ENCODE results near the gene AKAP8L.
"Not testable (repeated sequence)": the region's sequence is repeated elsewhere in the genome, so short reads cannot be mapped to it uniquely, and the experiment has no call there.

Gene AKAP8L

DNA sequence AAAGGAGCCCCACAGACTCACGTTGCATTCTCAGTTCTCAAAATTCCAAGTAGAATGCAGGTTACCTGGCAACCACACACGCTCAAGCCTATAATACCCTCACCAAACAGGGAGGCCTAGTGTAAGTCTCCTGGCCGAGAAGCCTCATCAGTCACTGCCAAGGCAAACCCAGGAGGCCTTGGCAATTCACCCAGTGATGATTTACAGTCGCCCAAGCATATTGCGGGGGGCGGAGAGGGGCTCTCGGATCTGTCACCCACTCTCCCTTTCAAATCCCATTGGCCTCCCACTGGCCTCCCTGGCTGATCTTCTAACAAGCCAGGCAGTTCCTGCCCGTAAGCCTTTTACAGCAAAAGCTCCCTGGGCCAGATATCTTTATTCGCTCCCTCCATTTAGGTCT, 1.1 kb downstream of the AKAP8L start:
- no peak for DNase-seq

DNA sequence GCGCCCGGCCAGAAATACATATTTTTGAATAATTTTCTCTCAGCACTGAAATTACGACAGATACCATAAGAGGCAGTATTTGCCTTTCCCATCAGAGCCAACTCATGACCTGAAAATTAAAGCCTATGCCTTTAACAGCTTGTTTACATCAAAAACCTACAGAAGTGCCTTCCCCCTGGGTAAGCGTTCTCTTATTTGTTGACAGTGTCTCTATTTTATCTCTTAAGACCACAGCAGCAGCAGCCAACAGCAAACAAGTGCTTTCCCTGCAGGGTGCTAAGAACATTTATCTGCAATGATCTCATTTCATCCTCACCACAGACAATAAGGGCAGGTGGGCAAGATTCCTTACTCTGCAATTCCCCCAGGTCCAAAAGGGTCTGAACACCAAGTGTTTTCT, 6.0 kb downstream of the AKAP8L start:
- DNase-seq = no peak

DNA sequence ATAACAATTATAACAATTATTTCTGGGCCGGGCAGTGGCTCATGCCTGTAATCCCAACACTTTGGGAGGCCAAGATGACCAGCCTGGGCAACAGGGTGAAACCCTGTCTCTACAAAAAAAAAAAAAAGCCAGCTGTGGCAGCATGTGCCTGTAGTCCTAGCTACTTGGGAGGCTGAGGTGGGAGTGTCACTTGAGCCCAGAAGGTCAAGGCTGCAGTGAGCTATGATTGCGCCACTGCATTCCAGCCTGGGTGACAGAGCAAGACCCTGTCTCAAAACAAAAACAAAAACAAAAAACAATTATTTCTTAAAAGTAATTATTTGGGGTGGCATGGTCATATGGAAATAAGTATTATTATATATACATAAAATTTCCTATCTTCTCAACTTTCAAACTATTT, 7.4 kb downstream of the AKAP8L start:
- not testable (repeated sequence) for DNase-seq

DNA sequence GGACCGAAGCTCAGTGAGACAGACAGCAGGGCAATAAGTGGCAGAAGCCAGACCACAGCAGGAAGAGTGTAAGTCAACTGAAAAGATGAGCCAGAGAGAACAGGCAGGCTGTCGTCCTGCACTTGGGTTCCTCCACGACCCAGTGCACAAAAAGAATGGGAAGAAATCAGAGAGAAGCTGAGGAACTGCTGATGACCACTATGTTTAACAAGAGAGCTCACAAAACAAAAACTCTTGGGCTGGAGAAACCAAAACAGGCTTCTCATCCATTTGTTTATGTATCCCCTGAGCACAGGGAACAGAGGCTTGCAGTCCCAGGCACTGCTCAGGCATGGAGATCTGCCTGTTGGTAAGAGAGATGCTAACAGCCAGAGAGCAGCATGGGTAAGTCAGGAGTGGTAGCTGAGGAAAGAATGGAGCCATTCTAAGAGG, 14.0 kb downstream of the AKAP8L start:
- DNase-seq = no peak

DNA sequence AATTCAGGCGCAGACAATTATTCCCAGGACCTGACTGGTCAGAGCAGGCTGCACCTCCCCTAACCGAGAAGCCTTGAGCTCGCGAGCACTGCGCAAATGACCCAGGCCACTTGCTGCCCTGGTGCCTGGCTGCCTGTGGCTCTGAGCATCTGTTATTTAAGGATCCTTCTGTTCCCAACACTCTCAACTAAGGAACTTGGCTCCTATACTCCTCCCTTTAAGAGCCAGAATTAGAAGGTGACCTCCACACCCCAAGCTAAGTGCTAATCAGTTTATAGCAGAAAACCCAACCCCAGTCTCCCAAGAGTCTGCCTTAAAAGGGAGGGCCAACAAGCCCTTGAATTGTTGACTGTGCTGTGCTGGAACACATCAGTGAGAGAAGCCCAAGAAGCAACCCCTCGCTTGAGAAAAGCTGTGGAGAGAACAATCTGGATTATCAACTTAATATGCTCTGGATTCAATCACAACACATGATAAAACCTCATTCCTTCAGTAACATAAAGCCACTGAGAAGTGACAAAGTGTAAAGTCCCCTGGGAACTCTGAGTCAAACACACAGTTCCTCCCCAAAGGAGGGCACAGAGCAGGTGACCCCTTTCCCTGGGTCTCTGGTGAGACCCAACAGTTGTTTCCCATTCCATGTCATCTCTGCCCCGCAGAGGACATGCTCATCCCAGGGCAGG, 14.6 kb downstream of the AKAP8L start:
- no peak for DNase-seq

DNA sequence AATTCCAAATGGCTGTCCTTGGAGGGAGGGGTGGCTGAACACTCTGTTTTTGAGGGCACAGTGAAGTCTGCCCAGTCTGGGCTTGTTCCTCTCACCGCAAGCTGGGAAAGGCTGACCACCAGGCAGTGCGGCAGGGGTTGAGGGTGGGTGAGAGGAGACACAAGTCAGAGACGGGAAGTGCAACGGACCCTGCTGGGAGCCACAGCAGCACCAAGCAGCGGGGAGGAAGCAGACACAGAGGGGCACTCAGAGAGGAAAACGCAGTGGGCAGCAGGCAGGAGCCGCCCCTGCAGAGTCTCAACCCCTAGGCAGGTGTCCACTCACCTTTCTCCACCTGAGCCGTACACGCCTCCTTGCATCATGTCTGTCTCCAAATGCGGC, 15.6 kb downstream of the AKAP8L start:
- DNase-seq = no peak

DNA sequence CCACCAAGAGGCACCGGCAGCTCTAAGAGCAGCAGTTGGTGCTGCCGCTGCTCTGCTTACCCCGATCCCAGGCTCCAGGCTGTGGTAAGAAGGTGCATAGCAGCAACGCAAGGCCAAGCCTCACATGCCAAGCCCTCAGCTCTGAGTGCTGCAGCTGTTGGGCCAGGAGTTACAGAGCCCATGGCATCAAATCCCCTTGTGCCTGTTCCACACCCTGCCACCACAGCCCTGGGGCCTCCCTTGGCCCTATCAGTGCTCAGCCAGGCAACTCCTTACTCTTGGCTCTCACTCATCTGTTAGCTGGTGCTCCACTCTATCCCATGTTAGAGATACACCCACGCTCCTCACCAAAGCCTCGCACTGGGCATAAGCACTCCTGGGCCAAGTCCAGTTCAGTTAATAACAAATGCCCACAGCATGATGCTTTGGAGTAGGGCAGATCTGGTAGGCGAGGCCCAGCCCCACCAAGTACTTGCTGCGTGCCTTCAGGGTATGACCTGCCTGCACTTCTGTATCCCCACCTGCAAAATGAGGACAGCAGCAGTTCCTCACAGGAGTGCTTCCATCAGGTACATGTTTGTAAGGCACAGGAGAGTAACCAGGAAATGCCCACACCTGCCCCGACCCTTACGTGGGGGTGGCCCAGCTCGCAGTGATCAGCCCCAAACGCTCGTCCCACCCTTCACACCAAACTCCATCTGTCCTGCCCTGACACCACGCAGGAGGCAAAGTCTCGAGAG, 16.2 kb downstream of the AKAP8L start:
- DNase-seq = no peak

DNA sequence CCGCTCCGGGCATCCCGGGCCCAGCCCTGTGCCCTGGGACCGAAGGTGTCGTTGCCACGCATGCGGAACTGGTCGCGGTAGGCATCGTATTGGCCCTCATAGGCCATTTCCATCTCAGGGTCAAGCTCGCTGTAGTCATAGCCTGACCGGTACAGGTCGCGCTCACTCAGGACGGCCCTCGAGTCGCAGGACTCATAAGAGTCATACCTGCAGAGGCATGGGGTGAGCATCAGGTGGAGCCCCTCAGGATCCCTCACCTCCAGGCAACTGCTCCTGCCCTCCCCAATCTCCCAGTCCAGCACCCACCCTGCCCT, 17.4 kb downstream of the AKAP8L start:
- no peak for DNase-seq

DNA sequence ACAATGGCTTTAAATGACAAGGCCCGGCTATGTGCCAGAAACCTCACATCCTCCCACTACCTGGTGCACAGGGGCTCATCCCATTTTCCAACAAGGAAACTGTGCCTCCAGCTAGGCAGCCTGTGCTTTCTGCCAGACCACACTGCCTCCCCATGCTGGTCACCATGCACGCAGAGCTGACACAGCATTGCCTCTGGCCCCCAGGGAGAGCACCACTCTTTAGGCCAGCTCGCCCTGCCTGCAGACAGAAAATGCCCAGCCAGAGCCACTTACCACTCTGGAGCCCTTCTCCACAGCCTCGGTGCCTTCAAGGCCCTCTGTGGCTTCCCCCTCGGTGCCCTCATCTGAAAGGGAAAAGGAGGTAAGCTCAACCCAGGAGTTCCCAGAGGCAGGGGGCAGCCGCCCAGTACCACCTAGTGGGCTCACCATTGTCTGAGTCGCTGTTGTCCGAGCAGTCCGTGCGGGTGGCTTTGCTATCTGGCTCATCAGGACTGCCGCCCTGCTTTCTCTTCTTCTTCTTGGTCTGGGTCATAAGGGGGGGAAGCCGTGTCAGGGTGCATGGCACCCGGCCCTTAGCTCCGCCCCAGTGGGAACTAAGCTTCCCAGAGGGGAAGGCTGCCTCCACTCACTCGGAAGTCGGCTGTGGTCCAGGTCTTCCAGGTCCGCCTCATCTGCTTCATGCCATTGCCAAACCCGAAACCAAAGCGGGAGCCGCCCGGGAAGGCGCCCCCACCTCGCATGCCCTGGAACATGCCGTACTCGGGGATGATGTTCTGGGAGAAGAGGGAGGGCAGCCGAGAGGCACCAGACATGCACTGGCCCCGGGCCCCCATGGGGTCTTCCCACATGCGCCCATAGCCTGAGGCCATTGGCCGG, 18.0 kb downstream of the AKAP8L start:
- DNase-seq = no peak

DNA sequence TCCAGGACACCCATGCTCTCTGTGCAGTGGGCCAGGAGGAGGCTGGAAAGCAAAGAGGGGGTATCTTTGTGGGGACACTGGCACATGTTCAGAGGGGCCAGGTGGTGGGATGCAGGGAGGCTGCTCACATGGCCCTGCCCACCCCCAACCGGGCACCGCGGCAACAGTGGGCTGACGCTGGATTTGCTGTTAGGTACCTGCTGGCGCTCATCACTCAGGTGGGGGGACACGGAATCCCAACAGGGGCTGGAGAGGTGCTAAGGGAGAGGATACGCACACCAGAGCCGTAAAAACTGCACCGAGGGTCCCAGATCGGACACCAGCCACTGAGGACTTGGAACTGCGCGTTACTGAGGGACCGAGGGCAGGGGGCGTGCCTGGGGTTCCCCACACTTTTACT, 19.2 kb downstream of the AKAP8L start:
- DNase-seq = no peak

DNA sequence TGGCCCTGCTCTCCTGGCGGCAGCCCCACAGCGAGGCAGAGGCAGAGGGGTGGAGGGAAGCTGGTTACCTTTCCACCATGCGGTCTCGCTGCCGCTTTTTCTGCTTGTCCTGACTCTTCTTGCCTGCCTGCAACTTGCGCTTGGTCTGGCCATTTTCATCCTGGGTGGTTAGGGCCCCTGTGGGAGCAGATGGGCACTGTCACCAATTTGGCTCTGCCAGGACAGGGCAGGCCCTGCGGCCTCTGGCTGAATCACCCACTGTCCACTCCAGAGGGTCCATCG, 19.6 kb downstream of the AKAP8L start:
- DNase-seq = no peak

DNA sequence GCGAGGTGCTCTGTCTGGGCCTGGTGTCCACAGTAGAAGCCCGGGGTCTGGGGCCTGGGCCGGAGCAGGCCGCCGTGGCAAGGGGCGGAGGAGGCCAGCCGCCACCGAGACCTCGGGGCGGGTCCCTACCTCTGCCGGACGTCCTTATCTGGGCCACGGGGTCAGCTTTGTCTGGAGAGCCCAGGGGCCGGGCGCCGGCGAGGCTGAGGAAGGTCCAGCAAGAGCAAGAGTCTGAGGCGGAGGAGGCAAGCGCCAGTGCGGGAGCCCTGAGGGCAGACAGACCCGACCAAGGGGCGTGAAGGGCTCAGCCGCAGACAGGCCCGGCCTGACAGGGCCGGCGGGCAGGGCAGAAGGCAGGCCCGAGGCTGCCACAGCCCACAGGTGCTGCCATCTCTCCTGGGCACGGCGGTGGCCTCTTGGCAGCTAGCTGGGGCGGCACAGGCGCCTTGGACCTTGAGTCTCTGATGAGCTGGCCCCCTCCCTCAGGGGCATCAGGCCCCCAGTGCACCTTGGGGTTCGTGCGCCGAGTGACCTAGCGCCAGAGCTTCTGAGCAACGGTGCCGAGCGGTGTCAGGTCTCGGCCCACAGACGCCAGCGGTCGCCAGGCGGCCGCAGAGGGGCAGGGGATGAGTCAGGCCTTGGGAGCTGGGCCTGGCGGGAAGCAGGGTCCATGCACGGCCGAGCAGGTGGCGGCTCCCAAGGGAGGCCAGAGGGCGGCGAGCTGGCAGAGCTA, 20.1 kb downstream of the AKAP8L start:
- no peak for DNase-seq

DNA sequence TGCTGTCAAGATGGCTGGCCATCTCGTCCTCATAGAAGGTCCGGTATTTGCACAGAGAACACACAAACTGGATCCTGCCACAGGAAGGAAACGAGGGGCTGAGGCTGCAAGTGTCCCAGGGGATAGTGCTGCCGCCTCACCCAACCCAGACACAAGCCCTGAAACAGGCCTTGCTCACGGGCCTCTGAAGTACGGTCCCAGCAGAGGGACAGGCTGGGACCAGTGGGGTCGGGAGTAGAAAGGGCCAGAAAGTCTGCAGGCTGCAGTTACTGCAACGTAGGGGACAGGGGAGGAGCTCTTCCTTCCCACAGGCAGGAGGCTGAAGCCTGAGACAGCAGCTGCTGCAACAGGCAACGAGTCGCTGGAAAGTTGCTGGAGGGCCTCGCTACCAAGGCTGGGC, 21.0 kb downstream of the AKAP8L start:
- DNase-seq = no peak

DNA sequence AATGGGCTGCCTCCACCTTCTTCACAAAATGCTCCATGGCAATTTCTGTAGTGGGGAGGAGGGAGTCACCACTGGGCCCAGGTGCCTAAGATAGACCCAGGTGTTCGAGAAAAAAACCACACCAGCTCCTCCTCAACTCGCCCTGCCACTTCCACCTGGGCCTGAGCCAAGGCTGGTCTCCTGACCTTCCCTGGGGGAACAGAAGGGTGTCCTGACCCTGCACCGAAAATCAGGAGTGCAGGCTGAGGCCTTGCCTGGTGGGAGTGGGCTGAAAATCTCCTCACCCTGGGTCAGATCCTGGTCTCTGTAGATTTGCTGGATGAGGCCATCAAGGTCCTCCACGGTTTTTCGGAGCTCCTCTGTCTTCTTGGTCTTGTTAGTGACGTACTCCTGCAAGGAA, 21.6 kb downstream of the AKAP8L start:
- DNase-seq = no peak

DNA sequence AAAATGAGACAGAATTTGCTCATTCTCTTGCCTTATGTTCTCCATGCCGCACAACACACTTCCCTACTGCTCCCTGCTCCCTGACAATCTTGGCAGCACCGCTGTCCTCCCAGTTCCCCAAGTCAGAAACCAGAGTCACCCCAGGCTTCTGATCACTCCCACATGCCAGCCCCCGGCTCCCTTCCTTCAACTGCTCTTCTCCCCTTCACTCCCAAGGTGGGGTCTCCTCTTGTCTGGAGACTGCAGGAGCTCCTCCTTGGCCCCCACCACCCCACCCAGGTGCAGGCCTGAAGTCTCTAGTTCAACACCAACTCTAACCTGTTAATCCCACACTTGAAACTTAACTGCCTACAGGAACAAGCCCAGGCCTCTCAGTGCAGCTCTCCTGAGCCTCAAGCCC, 22.4 kb downstream of the AKAP8L start:
- no peak for DNase-seq

DNA sequence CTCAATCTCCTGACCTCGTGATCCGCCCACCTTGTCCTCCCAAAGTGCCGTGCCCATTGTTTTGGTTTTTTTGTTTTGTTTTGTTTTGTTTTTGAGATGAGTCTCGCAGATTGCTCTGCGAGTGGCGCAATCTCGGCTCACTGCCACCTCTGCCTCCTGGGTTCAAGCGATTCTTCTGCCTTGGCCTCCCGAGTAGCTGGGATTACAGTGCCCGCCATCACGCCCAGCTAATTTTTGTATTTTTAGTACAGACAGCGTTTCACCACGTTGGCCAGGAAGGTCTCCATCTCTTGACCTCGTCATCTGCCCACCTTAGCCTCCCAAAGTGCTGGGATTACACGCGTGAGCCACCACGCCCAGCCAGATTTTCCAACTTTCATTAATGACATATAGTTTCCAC, 23.5 kb downstream of the AKAP8L start:
- DNase-seq = not testable (repeated sequence)

DNA sequence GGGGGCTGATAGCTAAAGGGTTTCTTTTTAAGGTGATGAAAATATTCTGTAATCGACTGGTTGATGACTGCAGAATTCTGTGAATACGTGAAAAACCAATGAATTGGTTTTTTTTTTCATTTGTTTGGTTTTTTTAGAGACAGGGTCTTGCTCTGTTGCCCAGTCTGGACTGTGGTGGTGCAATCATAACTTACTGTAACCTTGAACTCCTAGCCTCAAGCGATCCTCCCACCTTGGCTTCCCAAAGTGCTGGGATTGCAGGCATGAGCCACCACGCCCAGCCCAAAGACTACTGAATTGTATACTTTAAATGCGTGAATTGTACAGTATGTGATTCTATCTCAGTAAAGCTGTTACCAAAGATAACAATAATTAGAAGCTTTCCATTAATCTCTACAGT, 24.4 kb downstream of the AKAP8L start:
- no peak for DNase-seq

DNA sequence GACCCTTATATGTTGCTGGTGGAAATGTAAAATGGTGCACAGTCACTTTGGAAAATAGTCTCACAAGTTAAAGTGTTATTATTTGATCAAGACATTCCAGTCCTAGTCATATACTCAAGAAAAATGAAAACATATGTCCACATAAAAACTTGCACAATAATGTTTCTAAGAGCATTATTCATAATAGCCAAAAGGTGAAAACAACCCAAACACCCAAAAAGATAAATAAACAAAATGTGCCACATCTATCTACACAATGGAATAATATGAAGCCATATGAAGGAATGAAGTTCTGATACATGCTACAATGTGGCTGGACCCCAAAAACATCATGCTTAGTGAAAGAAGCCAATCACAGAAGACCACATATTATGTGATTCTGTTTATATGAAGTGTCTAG, 24.8 kb downstream of the AKAP8L start:
- DNase-seq = no peak

DNA sequence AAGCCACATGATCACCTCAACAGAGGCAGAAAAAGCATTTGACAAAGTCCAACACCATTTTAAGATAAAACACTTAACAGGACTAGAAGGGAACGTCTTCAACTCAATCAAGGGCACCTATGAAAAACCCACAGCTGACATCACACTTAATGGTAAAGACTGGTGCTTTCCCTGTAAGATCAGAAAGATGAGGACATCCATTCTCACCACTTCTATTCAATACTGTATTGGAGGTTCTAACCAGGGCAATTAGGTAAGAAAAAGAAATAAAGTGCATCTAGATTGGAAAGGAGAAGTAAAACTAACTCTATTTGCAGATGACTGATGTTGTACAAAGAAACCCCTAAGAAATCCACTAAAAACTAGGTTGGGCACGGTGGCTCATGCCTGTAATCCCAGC, 28.0 kb downstream of the AKAP8L start:
- no peak for DNase-seq

DNA sequence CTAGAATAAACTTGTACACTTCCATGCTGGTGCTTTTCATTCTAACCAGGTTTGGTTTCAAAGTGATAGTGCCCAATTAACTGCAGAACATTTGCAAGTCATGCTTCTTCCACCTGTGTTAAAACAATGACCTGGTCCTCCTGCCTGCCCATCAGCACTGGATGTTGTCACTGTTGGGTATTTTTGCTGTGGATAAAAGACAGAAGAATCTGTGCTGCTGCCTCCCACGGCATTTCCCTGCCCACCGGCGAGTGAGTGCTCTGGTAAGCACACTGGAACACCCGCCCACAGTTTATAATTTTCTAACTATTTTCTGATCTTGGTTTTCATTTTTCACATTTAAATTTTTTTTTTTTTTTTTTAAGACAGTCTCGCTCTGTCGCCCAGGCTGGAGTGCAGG, 36.9 kb downstream of the AKAP8L start:
- no peak for DNase-seq

DNA sequence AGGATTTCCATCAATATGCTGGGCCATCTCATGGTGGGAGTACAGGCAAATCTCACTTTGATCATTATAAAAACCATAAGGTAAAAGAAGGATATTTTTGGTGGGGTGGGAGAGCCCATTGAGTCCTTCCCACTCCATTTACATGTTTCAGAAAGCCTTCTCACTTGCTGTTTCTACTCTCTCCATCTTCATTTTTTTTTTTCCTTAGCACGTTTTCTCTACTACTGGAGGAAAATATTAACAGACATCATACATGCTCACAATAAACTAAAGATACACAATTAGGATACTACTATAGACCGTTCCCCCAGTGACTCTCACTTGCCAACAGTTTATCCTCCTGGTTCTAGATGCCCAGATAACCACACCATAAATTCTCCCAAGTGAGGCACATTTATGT, 37.4 kb downstream of the AKAP8L start:
- no peak for DNase-seq

DNA sequence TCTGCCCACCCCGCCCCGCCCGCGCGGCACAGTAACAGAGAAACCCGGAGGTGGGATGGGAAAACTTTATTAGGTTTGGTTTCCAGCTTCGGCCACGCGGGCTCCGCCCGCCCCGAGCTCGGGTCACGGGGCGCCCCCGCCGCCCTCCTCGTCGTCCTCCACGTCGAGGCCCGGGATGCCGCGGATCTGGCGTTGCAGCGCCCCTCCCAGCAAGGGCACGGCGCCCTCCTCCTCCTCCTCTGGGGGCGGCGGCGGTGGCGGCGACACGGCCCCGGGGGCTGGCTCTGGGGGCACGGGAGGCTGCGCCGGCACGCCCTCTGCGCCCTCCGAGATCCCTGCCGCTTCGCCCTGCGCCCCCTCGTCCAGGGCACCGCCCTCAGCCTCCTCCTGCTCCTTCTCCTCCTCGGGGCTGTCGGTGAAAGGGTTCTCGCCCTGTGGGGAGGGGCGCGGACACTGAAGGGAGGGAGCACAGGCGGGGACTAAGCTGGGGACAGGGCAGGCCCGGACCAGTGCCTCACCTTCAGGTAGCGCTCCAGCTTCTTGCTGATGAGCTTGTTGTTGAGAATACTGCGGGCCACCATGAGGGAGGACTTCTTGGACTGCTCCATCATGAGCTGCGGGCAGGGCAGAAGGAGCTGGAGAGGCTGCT, 38.7 kb downstream of the AKAP8L start:
- peak; percentile 71 for DNase-seq

All from NCI-H510A treated with DMSO at 0.1 percent for 48 hours (cell line).